Activated CD4-positive, alpha-beta T cell treated with anti-CD3 and anti-CD28 coated beads, Interleukin-2, Interleukin-4, amounts not matched to agents 100 ng/mL and 50 ng/mL, durations not matched to agents 16 hours and 8 hours (primary cell): Measurements from ENCODE around the gene DUSP2.

Experiments
- DNase-seq: peaks from one replicate; pipeline ENCODE4 v3.0.0-alpha.2; 2020; ENCODE audit warnings: low spot score

The DUSP2 gene

DNA sequence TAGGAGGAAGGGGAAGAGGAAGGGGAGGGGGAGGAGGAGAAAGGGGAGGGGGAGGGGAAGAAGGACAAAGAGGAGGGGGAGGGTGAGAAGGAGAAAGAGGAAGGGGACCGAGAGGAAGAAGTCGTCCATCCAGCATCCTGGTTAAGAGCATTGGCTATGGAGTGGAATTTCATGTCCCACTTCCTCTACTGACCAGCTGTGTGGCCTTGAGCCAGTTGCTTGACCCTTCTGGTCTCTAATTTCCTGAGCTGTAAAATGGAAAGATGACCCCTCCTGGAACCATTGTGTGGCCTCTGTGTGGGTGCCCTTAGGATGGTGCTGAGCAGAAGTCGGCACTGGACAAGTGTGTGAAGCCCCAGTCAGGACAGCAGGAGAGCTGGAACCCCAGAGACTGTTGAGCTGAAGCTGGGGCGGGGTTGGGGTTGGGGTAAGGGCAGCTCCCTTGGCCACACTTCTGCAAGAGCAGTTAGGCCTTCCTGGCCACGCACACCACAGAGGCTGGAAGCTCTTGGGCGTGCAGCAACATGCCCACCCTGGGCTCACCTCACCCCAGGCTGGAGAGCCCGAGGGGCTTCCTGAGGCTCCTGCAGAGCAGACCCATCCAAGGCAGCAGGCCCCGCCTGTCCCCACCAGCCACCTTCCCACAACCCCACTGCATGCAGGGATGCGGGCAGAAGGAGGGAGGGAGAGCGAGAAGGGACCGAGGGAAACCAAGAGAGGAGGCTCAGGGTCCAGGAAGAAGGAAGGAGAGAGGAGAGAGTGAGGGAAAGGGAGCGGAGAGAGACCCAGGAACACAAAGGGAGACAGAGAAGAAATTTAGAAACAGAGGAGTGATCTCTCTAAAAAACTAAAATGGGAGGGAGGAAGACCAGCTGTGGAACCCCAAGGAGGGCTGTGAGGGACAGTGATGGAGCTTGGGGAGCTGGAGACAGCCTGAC lies 45.1 kb downstream of the DUSP2 start:
- DNase-seq: no peak

DNA sequence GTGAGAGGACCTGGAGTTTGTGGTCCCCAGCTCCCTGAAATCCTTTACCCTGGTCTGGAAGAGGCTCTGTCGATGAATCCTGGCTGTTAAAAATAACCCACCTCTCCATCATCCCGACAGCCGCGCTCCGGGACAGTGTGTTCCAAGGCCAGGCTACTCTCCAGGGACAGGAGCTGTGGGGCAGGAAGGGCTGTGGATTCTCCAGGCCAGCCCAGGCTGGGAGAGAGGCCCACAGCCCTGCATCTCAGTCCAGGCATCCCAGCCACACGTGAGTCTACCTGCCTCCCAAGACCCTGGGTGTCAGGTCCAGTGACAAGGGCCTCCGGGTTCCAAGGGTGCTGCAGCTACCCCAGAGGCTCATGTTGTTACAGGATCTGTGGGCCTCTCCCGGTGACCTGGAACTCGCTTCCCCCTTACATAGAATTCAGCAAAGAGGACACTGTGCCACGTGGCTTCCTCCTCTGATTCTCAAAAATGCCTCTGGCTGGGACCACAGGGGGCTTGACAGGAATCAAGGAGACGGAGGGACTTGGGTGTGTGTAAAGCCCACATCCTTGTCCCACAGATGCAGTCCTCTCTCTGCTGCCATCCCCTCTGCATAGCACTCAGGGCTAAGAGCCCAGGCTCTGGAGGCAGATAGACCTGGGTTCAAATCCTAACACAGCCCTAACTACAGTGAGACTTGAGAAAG lies 46.2 kb downstream of the DUSP2 start:
- DNase-seq: no peak

DNA sequence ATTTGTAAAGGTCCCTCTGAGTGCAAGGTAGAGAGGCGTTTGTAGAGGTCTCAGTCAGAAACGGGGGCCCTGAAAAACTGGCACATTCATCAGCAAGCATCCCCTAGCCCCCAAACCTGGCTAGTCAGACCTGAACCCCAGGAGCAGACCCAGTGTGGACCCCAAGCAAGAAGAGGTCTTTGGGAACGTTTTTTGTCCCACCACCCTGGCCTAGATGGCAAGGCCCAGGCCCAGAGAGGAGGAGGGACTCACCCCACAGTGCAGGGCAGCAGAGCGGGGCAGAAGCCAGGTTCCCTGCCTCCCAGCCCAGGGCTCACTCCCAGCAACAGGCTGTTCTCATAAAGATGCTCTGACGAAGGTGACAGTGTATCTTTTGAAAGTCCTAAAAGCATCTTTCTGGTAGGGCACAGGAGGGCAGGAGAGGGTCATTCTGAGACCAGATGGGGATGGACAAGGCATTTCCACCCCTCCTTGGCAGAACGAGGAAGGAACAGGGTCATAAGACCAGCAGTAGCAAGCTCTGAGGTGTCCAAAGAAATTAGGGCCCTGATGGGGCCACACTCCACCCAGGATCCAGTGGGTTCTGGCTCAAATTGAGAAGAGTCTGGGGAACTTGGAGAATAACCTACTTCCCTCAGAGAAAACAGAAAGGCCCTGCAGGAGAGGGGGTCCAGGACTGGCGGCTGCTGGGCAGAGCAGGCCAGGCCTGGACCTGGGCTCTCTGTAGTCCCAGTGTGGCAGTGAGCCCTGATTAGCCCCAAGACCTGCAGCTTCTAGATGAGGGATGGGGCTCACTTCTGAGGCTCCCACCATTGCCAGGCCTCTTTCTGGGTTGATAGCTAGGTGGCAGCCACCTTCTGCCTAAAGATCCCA lies 47.1 kb downstream of the DUSP2 start:
- DNase-seq: no peak

DNA sequence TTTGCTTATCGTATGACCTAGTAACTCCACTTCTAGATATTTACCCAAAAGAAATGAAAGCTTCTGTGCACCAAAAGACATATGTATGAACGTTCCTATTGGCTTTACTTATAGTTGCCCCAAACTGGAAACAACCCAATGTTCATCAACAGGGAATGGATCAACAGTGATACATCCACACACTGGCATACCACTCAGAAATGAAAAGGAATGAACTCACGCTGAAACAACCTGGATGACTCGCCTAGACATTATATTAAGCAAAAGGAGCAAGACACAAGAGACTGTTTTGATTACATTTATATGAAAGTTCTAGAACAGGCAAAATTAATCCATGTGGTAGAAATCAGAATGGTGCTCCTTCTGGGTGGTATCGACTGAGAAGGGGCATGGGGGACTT lies 47.8 kb downstream of the DUSP2 start:
- DNase-seq: no peak

DNA sequence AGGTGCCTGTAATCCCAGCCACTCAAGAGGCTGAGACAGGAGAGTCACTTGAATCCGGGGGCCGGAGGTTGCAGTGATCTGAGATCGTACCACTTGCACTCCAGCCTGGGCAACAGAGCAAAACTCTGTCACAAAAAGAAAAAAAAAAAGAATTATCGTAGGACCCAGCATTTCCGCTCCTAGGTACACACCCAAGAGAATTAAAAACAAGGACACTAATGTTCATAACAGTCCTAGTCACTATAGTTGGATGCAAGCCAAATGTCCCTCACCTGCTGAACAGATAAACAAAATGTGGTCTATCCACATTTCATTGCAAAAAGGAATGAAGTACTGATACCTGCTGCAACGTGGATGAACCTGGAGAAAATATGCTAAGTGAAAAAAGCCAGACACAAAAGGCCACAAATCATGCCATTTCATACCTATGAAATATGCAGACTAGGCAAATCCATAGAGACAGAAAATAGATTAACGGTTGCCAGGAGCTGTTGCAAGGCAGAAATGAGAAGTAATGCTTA lies 50.1 kb downstream of the DUSP2 start:
- no peak for DNase-seq

DNA sequence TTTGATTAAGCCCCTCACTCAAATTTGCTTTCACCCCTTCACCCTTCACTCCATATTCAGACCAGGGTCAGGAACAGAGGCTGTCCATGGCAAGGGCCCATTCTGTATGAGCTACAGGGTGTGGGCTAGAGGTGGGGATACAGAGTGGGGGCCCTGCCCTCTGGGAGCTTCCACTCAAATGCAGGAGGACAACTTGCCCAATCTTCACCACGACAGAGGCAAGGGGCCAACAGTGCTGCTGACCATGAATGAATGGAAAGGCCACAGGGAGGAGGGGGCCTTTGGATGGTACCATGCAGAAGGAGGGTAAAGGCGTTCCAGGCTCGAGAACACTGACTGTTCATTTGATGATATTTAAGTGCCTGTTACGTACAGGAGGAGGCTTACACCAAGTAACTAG lies 51.7 kb downstream of the DUSP2 start:
- DNase-seq: no peak
